ENCODE data around the gene PLCE1.

GRCh38 chr10:93968540-93968945 is 25.2 kb upstream of the PLCE1 start:
- TF ChIP-seq POLR2A (IDR thresholded peaks at IDR 0.05): no peak
- TF ChIP-seq CTCF (IDR thresholded peaks at IDR 0.05): no peak
